ENCODE measurements around the gene SHISA2. TPM values are rescaled to one million over a fixed set of nuclear protein-coding genes. Genes with fewer than 3 reads are reported as not detected.

The SHISA2 gene
- total RNA-seq, 4 donors from 2014 or later = 0.24 to 6.0 (median 0.29) TPM; not detected in 1

DNA sequence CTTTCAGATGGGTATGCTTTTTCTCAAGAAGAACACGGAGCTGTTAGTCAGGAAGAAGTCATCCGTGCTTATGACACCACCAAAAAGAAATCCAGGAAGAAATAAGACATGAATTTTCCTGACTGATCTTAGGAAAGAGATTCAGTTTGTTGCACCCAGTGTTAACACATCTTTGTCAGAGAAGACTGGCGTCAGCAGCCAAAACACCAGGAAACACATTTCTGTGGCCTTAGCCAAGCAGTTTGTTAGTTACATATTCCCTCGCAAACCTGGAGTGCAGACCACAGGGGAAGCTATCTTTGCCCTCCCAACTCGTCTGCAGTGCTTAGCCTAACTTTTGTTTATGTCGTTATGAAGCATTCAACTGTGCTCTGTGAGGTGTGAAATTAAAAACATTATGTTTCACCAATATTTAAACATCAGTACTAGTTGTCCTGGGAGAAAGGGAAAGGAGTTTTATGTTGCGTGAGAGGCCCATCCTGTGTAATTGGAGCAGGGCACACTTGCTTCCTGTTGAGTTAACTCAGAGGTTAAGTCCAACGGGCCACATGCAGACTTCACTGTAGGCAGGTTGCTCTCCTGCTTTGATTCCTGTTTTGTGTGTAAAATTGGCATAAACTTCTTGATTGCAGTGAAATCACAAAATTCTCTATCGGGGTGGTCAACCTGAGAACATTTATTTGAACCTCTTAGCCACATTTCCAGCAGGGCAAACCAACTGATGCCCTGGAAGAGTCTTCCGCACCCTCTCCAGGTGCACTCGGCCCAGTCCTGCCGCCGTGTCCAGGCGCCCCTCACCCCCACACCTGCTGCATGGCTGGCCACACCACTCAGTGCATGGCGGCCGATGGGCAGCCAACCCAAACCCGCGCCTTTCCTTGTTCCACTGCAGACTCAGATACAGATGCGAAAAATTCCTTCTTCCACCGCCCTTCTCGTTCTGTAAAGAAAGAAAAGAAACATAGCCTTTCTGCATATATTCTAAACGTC, 31.6 kb downstream of the SHISA2 start:
- intact Hi-C loops (cut with DNase I; ENCODE audit: low total_unique reads) = no loop called here
- no peak overlapping the region for H3K27ac ChIP-seq
- no peak for DNase-seq
- no peaks in the 10 kb centered on the region for H3K36me3 ChIP-seq
- no peaks in the 10 kb centered on the region for H3K27me3 ChIP-seq
- no peaks in the 10 kb centered on the region for H3K4me1 ChIP-seq
- no peak overlapping the region for H3K4me3 ChIP-seq
- no peaks in the 10 kb centered on the region for H3K9me3 ChIP-seq
- TF ChIP-seq POLR2A (IDR thresholded peaks at IDR 0.05) = no peak
- TF ChIP-seq CTCF (IDR thresholded peaks at IDR 0.05) = no peak

- H3K9me3 ChIP-seq = no peaks in the 10 kb centered on the region
- H3K27ac ChIP-seq = no peak overlapping the region
- no peaks in the 10 kb centered on the region for H3K27me3 ChIP-seq
- TF ChIP-seq CTCF (IDR thresholded peaks at IDR 0.05) = no peak
- no peak for TF ChIP-seq POLR2A (IDR thresholded peaks at IDR 0.05)
- intact Hi-C loops (cut with DNase I; ENCODE audit: low total_unique reads) = no loop called here
- no peaks in the 10 kb centered on the region for H3K36me3 ChIP-seq
- no peak overlapping the region for H3K4me3 ChIP-seq
- H3K4me1 ChIP-seq = no peaks in the 10 kb centered on the region
- DNase-seq = no peak
These were observed 32.6 kb downstream of the SHISA2 start for GRCh38 chr13:26019251-26019650.

GRCh38 chr13:26017932-26018665, 33.7 kb downstream of the SHISA2 start:
- Histone ChIP-seq H3K4me3 (no peak overlapping the region), H3K36me3 (no peaks in the 10 kb centered on the region), H3K27ac (no peak overlapping the region), H3K9me3 (no peaks in the 10 kb centered on the region), H3K27me3 (no peaks in the 10 kb centered on the region), H3K4me1 (no peaks in the 10 kb centered on the region)
- no peak for DNase-seq
- intact Hi-C loops (cut with DNase I; ENCODE audit: low total_unique reads) = no loop called here
- TF ChIP-seq POLR2A (IDR thresholded peaks at IDR 0.05) (no peak), CTCF (IDR thresholded peaks at IDR 0.05) (no peak)

GRCh38 chr13:26017196-26017921, 34.5 kb downstream of the SHISA2 start:
- intact Hi-C loops (cut with DNase I; ENCODE audit: low total_unique reads) = no loop called here

More at GRCh38 chr13:26017196-26017921, 34.5 kb downstream of the SHISA2 start:
- no peak for DNase-seq
- Histone ChIP-seq H3K27ac (no peak overlapping the region), H3K36me3 (no peaks in the 10 kb centered on the region), H3K27me3 (no peaks in the 10 kb centered on the region), H3K9me3 (no peaks in the 10 kb centered on the region), H3K4me1 (no peaks in the 10 kb centered on the region), H3K4me3 (no peak overlapping the region)
- no peak for TF ChIP-seq CTCF (IDR thresholded peaks at IDR 0.05)
- no peak for TF ChIP-seq POLR2A (IDR thresholded peaks at IDR 0.05)
